Measurements from ENCODE around the gene PYGL. TPM values are rescaled to one million over a fixed set of nuclear protein-coding genes. Genes with fewer than 3 reads are reported as not detected.

Gene PYGL
- 72.1 TPM for total RNA-seq

GRCh38 chr14:50943943-50944646 is at the start of gene PYGL:
PYGL (minus strand) TSS chr14:50944483; CDS start chr14:50944403, 80 bp downstream.
- ATAC-seq = peak; percentile 92
- intact Hi-C loops (cut with DNase I) = no loop called here

GRCh38 chr14:50985859-50986331 is 41.6 kb upstream of the PYGL start:
- ATAC-seq (no peak), DNase-seq (ENCODE audit: low spot score) (no peak)
- intact Hi-C loops (cut with DNase I) = no loop called here

More at GRCh38 chr14:50943943-50944646, at the start of gene PYGL:
- peak; percentile 88 for DNase-seq (ENCODE audit: low spot score)

GRCh38 chr14:50985124-50985858 is 41.0 kb upstream of the PYGL start:
- intact Hi-C loops (cut with DNase I) = no loop called here
- DNase-seq (ENCODE audit: low spot score) (no peak), ATAC-seq (no peak)

GRCh38 chr14:50984036-50984710 is 39.9 kb upstream of the PYGL start:
- ATAC-seq = no peak
- no peak for DNase-seq (ENCODE audit: low spot score)
- intact Hi-C loops (cut with DNase I) = no loop called here

GRCh38 chr14:50979941-50980850 is 35.9 kb upstream of the PYGL start:
- no peak for ATAC-seq
- DNase-seq (ENCODE audit: low spot score) = no peak
- intact Hi-C loops (cut with DNase I) = no loop called here

- DNase-seq (ENCODE audit: low spot score) (no peak), ATAC-seq (no peak)
- intact Hi-C loops (cut with DNase I) = no loop called here
Measured at GRCh38 chr14:50978888-50979287, 34.6 kb upstream of the PYGL start.

GRCh38 chr14:50978529-50978871 is 34.2 kb upstream of the PYGL start:
- ATAC-seq = no peak
- no peak for DNase-seq (ENCODE audit: low spot score)
- intact Hi-C loops (cut with DNase I) = no loop called here

GRCh38 chr14:50977863-50978528 is 33.7 kb upstream of the PYGL start:
- no peak for DNase-seq (ENCODE audit: low spot score)
- ATAC-seq = no peak
- intact Hi-C loops (cut with DNase I) = no loop called here

- intact Hi-C loops (cut with DNase I) = no loop called here
- DNase-seq (ENCODE audit: low spot score) (no peak), ATAC-seq (no peak)
Measured at GRCh38 chr14:50974118-50974517, 29.8 kb upstream of the PYGL start.

GRCh38 chr14:50972734-50973133 is 28.5 kb upstream of the PYGL start:
- intact Hi-C loops (cut with DNase I) = no loop called here
- ATAC-seq (no peak), DNase-seq (ENCODE audit: low spot score) (no peak)

GRCh38 chr14:50970886-50971781 is 26.9 kb upstream of the PYGL start:
- DNase-seq (ENCODE audit: low spot score) = no peak
- intact Hi-C loops (cut with DNase I) = no loop called here
- ATAC-seq = no peak

- DNase-seq (ENCODE audit: low spot score) (no peak), ATAC-seq (peak; percentile 17)
- intact Hi-C loops (cut with DNase I) = no loop called here
Measured at GRCh38 chr14:50967790-50968189, 23.5 kb upstream of the PYGL start.

- DNase-seq (ENCODE audit: low spot score) (no peak), ATAC-seq (no peak)
- intact Hi-C loops (cut with DNase I) = no loop called here
Measured at GRCh38 chr14:50967103-50967502, 22.8 kb upstream of the PYGL start.

GRCh38 chr14:50964683-50965390 is 20.6 kb upstream of the PYGL start:
- ATAC-seq (peak; percentile 36), DNase-seq (ENCODE audit: low spot score) (peak; percentile 77)
- intact Hi-C loops (cut with DNase I) = no loop called here

GRCh38 chr14:50963919-50964318 is 19.6 kb upstream of the PYGL start:
- no peak for DNase-seq (ENCODE audit: low spot score)
- intact Hi-C loops (cut with DNase I) = no loop called here
- ATAC-seq = no peak

GRCh38 chr14:50961605-50962221 is 17.4 kb upstream of the PYGL start:
- no peak for DNase-seq (ENCODE audit: low spot score)
- intact Hi-C loops (cut with DNase I) = no loop called here
- peak; percentile 26 for ATAC-seq
